GM18861 (cell line): ENCODE data around the gene PRXL2C.
"Not testable (repeated sequence)": the region's sequence is repeated elsewhere in the genome, so short reads cannot be mapped to it uniquely, and the experiment has no call there.

Experiments used
- ATAC-seq: cut with Tn5 transposase; IDR thresholded peaks from one replicate; pipeline ENCODE4 v1.9.1; 2021; ENCODE audit not compliant: unreplicated experiment

Gene PRXL2C

GRCh38 chr9:96655198-96655851 lies at the start of gene PRXL2C:
PRXL2C (minus strand) TSS chr9:96655317; CDS start chr9:96655281, 36 bp downstream.
- peak; percentile 39 for ATAC-seq

GRCh38 chr9:96700721-96701375 lies 45.7 kb upstream of the PRXL2C start:
- not testable (repeated sequence) for ATAC-seq

- ATAC-seq: no peak
These were observed 36.2 kb upstream of the PRXL2C start for GRCh38 chr9:96691326-96691725.

GRCh38 chr9:96688745-96689464 lies 33.8 kb upstream of the PRXL2C start:
- no peak for ATAC-seq

- ATAC-seq: no peak
These were observed 33.1 kb upstream of the PRXL2C start for GRCh38 chr9:96688187-96688586.

GRCh38 chr9:96686638-96687335 lies 31.7 kb upstream of the PRXL2C start:
- no peak for ATAC-seq

- ATAC-seq: no peak
These were observed 25.8 kb upstream of the PRXL2C start for GRCh38 chr9:96680812-96681499.

GRCh38 chr9:96674906-96675538 lies 19.9 kb upstream of the PRXL2C start:
- ATAC-seq: no peak

GRCh38 chr9:96673786-96674185 lies 18.7 kb upstream of the PRXL2C start:
- not testable (repeated sequence) for ATAC-seq

- ATAC-seq: no peak
These were observed 13.9 kb upstream of the PRXL2C start for GRCh38 chr9:96668868-96669534.

- ATAC-seq: no peak
These were observed 12.2 kb upstream of the PRXL2C start for GRCh38 chr9:96667363-96667728.

GRCh38 chr9:96666653-96667362 lies 11.7 kb upstream of the PRXL2C start:
- ATAC-seq: peak; percentile 81

GRCh38 chr9:96665789-96666188 lies 10.7 kb upstream of the PRXL2C start:
- no peak for ATAC-seq

GRCh38 chr9:96663506-96664120 lies 8.5 kb upstream of the PRXL2C start:
- no peak for ATAC-seq

- ATAC-seq: no peak
These were observed 6.6 kb upstream of the PRXL2C start for GRCh38 chr9:96661711-96662110.

- no peak for ATAC-seq
These were observed 5.7 kb upstream of the PRXL2C start for GRCh38 chr9:96660692-96661248.

- peak; percentile 50 for ATAC-seq
These were observed 493 bp downstream of the PRXL2C start for GRCh38 chr9:96654450-96655197.

- no peak for ATAC-seq
These were observed 3.5 kb downstream of the PRXL2C start for GRCh38 chr9:96651626-96652025.
